GM23338 (cell line): ENCODE data around the gene SLX9. TPM values are rescaled to one million over a fixed set of nuclear protein-coding genes. Genes with fewer than 3 reads are reported as not detected.

Experiments
- ATAC-seq: fragments of 200-7000 bp; cut with Tn5 transposase; 3 replicates; pipeline ENCODE4 v1.9.1; 2020
- DNase-seq: peaks from one replicate; pipeline ENCODE4 v3.0.0-alpha.2; 2015; ENCODE audit warnings: low spot score
- H2AFZ ChIP-seq: fragments of 200-600 bp; sonication (generic); 2 replicates; pipeline ENCODE4 v1.8.0; 2016; ENCODE audit warnings: antibody characterized with exemption, mild to moderate bottlenecking, moderate library complexity
- H3F3A ChIP-seq: fragments of 200-600 bp; sonication (generic); replicated peaks from 2 replicates; pipeline ENCODE4 v1.8.0; 2017; ENCODE audit warnings: antibody characterized with exemption, mixed run types, low read depth
- H3K27ac ChIP-seq: fragments of 200-600 bp; sonication (generic); 2 replicates; pipeline ENCODE4 v1.6.1; 2016; ENCODE audit warnings: low read depth
- H3K27me3 ChIP-seq: fragments of 200-600 bp; sonication (generic); 2 replicates; pipeline ENCODE4 v1.8.0; 2016; ENCODE audit warnings: mild to moderate bottlenecking, mixed run types, moderate library complexity; ENCODE audit not compliant: insufficient read depth
- H3K36me3 ChIP-seq: fragments of 200-600 bp; sonication (generic); 2 replicates; pipeline ENCODE4 v1.8.0; 2016; ENCODE audit warnings: mild to moderate bottlenecking; ENCODE audit not compliant: insufficient read depth
- H3K4me1 ChIP-seq: fragments of 200-600 bp; sonication (generic); 2 replicates; pipeline ENCODE4 v1.8.0; 2016; ENCODE audit warnings: mild to moderate bottlenecking, moderate library complexity; ENCODE audit not compliant: insufficient read depth
- H3K4me2 ChIP-seq: fragments of 200-600 bp; sonication (generic); 2 replicates; pipeline ENCODE4 v1.7.1; 2017; ENCODE audit warnings: mixed run types
- H3K4me3 ChIP-seq: fragments of 200-600 bp; sonication (generic); 2 replicates; pipeline ENCODE4 v1.6.1; 2016; ENCODE audit warnings: mixed run types
- H3K79me2 ChIP-seq: fragments of 200-600 bp; sonication (generic); replicated peaks from 2 replicates; pipeline ENCODE4 v1.8.0; 2017; ENCODE audit warnings: mild to moderate bottlenecking; ENCODE audit not compliant: insufficient read depth
- H3K9me2 ChIP-seq: fragments of 200-600 bp; sonication (generic); 2 replicates; pipeline ENCODE4 v1.8.0; 2017; ENCODE audit not compliant: insufficient read depth
- H4K20me1 ChIP-seq: fragments of 200-600 bp; sonication (generic); replicated peaks from 2 replicates; pipeline ENCODE4 v1.8.0; 2017; ENCODE audit warnings: mild to moderate bottlenecking; ENCODE audit not compliant: insufficient read depth
- H3K27ac Mint-ChIP-seq: 2 replicates; pipeline ENCODE4 v1.8.0; 2020; ENCODE audit warnings: inconsistent platforms, mild to moderate bottlenecking, moderate library complexity, mixed read lengths
- H3K27me3 Mint-ChIP-seq: 3 replicates; pipeline ENCODE4 v1.8.0; 2022; ENCODE audit warnings: low read depth, mild to moderate bottlenecking, moderate library complexity, mixed read lengths, inconsistent platforms; ENCODE audit not compliant: insufficient read depth, poor library complexity
- H3K36me3 Mint-ChIP-seq: 3 replicates; pipeline ENCODE4 v1.8.0; 2021; ENCODE audit warnings: low read depth, mild to moderate bottlenecking, inconsistent platforms, moderate library complexity, mixed read lengths
- H3K4me1 Mint-ChIP-seq: 3 replicates; pipeline ENCODE4 v1.8.0; 2020; ENCODE audit warnings: mild to moderate bottlenecking, inconsistent platforms, mixed read lengths
- H3K4me3 Mint-ChIP-seq: 3 replicates; pipeline ENCODE4 v1.8.0; 2021; ENCODE audit warnings: moderate library complexity, mild to moderate bottlenecking, inconsistent platforms, mixed read lengths
- H3K9me3 Mint-ChIP-seq: 3 replicates; pipeline ENCODE4 v1.8.0; 2020; ENCODE audit warnings: moderate library complexity, mild to moderate bottlenecking, inconsistent platforms, mixed read lengths
- CREB1 ChIP-seq: fragments of 250-450 bp; sonication (Bioruptor Pico); IDR thresholded peaks from 2 replicates; pipeline ENCODE4 v1.5.0; 2020; ENCODE audit warnings: low read depth, mild to moderate bottlenecking, moderate library complexity
- CTCF ChIP-seq, 2 experiments: fragments of 200-600 bp in 1 of 2; sonication (generic) in 1 of 2; conservative IDR thresholded peaks; 2 replicates each; pipeline versions ENCODE4 v1.5.1 to v1.6.1; 2016 to 2017; ENCODE audit warnings: antibody characterized with exemption in 2 of 2, low read depth in 2 of 2, mild to moderate bottlenecking in 2 of 2, moderate library complexity in 1 of 2
- ETS1 ChIP-seq: IDR thresholded peaks from 2 replicates; pipeline ENCODE4 v1.6.1; 2016; ENCODE audit warnings: antibody characterized with exemption
- EZH2 ChIP-seq: fragments of 200-600 bp; sonication (generic); IDR thresholded peaks from one replicate; pipeline ENCODE4 v1.8.0; 2017; ENCODE audit warnings: antibody characterized with exemption, mild to moderate bottlenecking, low read depth; ENCODE audit not compliant: unreplicated experiment
- EZH2phosphoT487 ChIP-seq: fragments of 200-600 bp; sonication (generic); IDR thresholded peaks from one replicate; pipeline ENCODE4 v1.8.1; 2018; ENCODE audit warnings: antibody characterized with exemption; ENCODE audit not compliant: unreplicated experiment
- JUNB ChIP-seq: IDR thresholded peaks from one replicate; pipeline ENCODE4 v1.6.1; 2016; ENCODE audit warnings: antibody characterized with exemption; ENCODE audit not compliant: unreplicated experiment
- NANOG ChIP-seq: IDR thresholded peaks from 2 replicates; pipeline ENCODE4 v1.6.1; 2016; ENCODE audit warnings: antibody characterized with exemption, borderline replicate concordance
- POLR2AphosphoS5 ChIP-seq: IDR thresholded peaks from 2 replicates; pipeline ENCODE4 v1.6.1; 2016; ENCODE audit warnings: antibody characterized with exemption, low read depth
- REST ChIP-seq: IDR thresholded peaks from one replicate; pipeline ENCODE4 v1.6.1; 2018; ENCODE audit warnings: antibody characterized with exemption; ENCODE audit not compliant: unreplicated experiment
- STAT1 ChIP-seq: IDR thresholded peaks from one replicate; pipeline ENCODE4 v1.6.1; 2016; ENCODE audit warnings: antibody characterized with exemption; ENCODE audit not compliant: unreplicated experiment
- ZNF114 ChIP-seq: fragments of 250-450 bp; sonication (Bioruptor Pico); IDR thresholded peaks from 2 replicates; pipeline ENCODE4 v1.5.0; 2020; ENCODE audit warnings: mild to moderate bottlenecking, moderate library complexity
- ZNF331 ChIP-seq: fragments of 250-450 bp; sonication (Bioruptor Pico); IDR thresholded peaks from 2 replicates; pipeline ENCODE4 v1.5.0; 2020; ENCODE audit warnings: low read depth, mild to moderate bottlenecking, moderate library complexity
- ZNF462 ChIP-seq: fragments of 250-450 bp; sonication (Bioruptor Pico); IDR thresholded peaks from 2 replicates; pipeline ENCODE4 v1.5.0; 2020; ENCODE audit warnings: mild to moderate bottlenecking, moderate library complexity
- polyA plus RNA-seq: library from polyadenylated mRNA; unstranded; fragments of >200 nt; fragmentation: Nextera tagmentation; extraction: Ambion mirVana; gene quantifications from 2 replicates; pipeline ENCODE4 v1.2.1, GENCODE V29; 2016
- total RNA-seq: library from RNA; depleted of rRNA; stranded (reverse); fragments of >200 nt; shearing (Covaris generic); gene quantifications from 2 replicates; pipeline ENCODE4 v1.2.3, GENCODE V29; 2014

SLX9 gene
- total and polyA plus RNA-seq, 2 experiments from 2014 or later = 41.5 to 46.9 TPM

- Mint-ChIP-seq H3K27me3 (peaks cover 23% of the 10 kb centered on the region), H3K9me3 (peaks cover 15% of the 10 kb centered on the region)
- H3K27ac ChIP-seq = no peak overlapping the region
Observed at GRCh38 chr21:45022348-45022675, 82.5 kb downstream of the SLX9 start.

More at GRCh38 chr21:45022348-45022675, 82.5 kb downstream of the SLX9 start:
- H3K79me2 ChIP-seq = no peaks in the 10 kb centered on the region
- DNase-seq (no peak), ATAC-seq (no peak)
- Mint-ChIP-seq H3K36me3 (peaks cover 4% of the 10 kb centered on the region; the same call in 2 of the 3 replicates), H3K4me1 (peaks cover 12% of the 10 kb centered on the region; the same call in 2 of the 3 replicates), H3K4me3 (no peak overlapping the region), H3K27ac (no peak overlapping the region)
- no peak for TF ChIP-seq JUNB
- no peak for TF ChIP-seq ZNF114 (CRISPR knock-in tag)
- no peak for TF ChIP-seq EZH2
- TF ChIP-seq CTCF (conservative IDR thresholded peaks at IDR 0.05; ENCODE audit: low read depth in 2 of 2) = no peak
- TF ChIP-seq ZNF331 (CRISPR knock-in tag) = no peak
- TF ChIP-seq POLR2AphosphoS5 = no peak
- no peak for TF ChIP-seq STAT1
- no peak for TF ChIP-seq CREB1 (CRISPR knock-in tag)
- TF ChIP-seq REST = no peak
- TF ChIP-seq ETS1 = no peak
- TF ChIP-seq EZH2phosphoT487 = no peak
- no peak for TF ChIP-seq ZNF462 (CRISPR knock-in tag)
- no peak for TF ChIP-seq NANOG
- no peaks in the 10 kb centered on the region for H3K9me2 ChIP-seq
- H3K4me2 ChIP-seq = no peak overlapping the region
- no peaks in the 10 kb centered on the region; the same call in 1 of the 2 replicates for H4K20me1 ChIP-seq
- H3K4me1 ChIP-seq = peaks cover 2% of the 10 kb centered on the region; the same call in 1 of the 2 replicates
- H3F3A ChIP-seq = no peaks in the 10 kb centered on the region
- H3K36me3 ChIP-seq = no peaks in the 10 kb centered on the region
- peaks cover 20% of the 10 kb centered on the region for H3K27me3 ChIP-seq
- no peak overlapping the region for H3K4me3 ChIP-seq
- no peak overlapping the region for H2AFZ ChIP-seq
